IPS DF 4.7 (cell line): ENCODE data around the gene PRSS56.

Experiments used
- DNase-seq: peaks from one replicate; pipeline ENCODE4 v3.0.0-alpha.2; 2013; ENCODE audit warnings: low spot score; ENCODE audit errors: extremely low read depth

PRSS56 gene

GRCh38 chr2:232573042-232573441 is 52.9 kb downstream of the PRSS56 start:
- no peak for DNase-seq

- DNase-seq, result no peak
Observed at GRCh38 chr2:232573771-232574435, 53.7 kb downstream of the PRSS56 start.

- no peak for DNase-seq
Observed at GRCh38 chr2:232574674-232575403, 54.7 kb downstream of the PRSS56 start.
